Left colon (tissue), 2 donors: ENCODE data around the gene HLA-DRA. TPM values are rescaled to one million over a fixed set of nuclear protein-coding genes. Genes with fewer than 3 reads are reported as not detected.

Source experiments
- ATAC-seq: fragments of 200-7000 bp; cut with Tn5 transposase; one replicate; pipeline ENCODE4 v1.9.1; 2020; ENCODE audit warnings: mild to moderate bottlenecking, moderate library complexity
- DNase-seq, 2 donors: peaks; one replicate each; pipeline ENCODE4 v3.0.0-alpha.2; 2020
- intact Hi-C, 2 donors: fragments of 100-400 bp; cut with DNase I in 1 of 2; cut with micrococcal nuclease in 1 of 2; formaldehyde crosslinking; loops; one replicate each; pipeline versions ENCODE4 v1.11.2 to v1.14.0; 2022; cut with DNase I, micrococcal nuclease
- long read RNA-seq: library from polyadenylated mRNA; unstranded; transcript quantifications from one replicate; pipeline ENCODE4 v2.0.0, GENCODE V29; 2021
- total RNA-seq, 2 donors: library from RNA; stranded (reverse); fragmentation: NEBNext Ultra II Directional; extraction: Animal tissue kit (Norgen Biotek cat#: 25700); gene quantifications; one replicate each; pipeline ENCODE4 v1.2.1, GENCODE V29; 2021
- donor health status: DM: no; HTN: no; CAD: no.
- donor health status: DM: yes; HTN: yes; CAD: no.

Gene HLA-DRA
- 100 to 1,000 TPM in 1 of 2 donors, 10 to 100 TPM in 1; 29.3 to 159 TPM for total RNA-seq
- long read RNA-seq, transcript HLA-DRA-202 (5 exons, 1,280 nt): major isoform, 9 of 10 reads
- long read RNA-seq, partial matches to known transcripts: 1 of 10 reads
- long read RNA-seq, other reads (novel, unspliced or antisense): 0 of 10 reads

- peak; percentile 68 for ATAC-seq
- intact Hi-C loops: no loop called here
- DNase-seq: no peak
Measured at GRCh38 chr6:32439602-32440214, at the start of gene HLA-DRA. TSS of gene HLA-DRA (plus strand) at chr6:32439887. CDS start at chr6:32439951, 64 bp downstream.

GRCh38 chr6:32391505-32391904, 48.2 kb upstream of the HLA-DRA start:
- DNase-seq (no peak), ATAC-seq (no peak)
- intact Hi-C loops: no loop called here

GRCh38 chr6:32393665-32394420, 45.8 kb upstream of the HLA-DRA start:
- ATAC-seq (no peak), DNase-seq (no peak)
- intact Hi-C loops: no loop called here

GRCh38 chr6:32396028-32396427, 43.7 kb upstream of the HLA-DRA start:
- DNase-seq (no peak), ATAC-seq (no peak)
- intact Hi-C loops: no loop called here

- intact Hi-C loops: no loop called here
- ATAC-seq (peak; percentile 27), DNase-seq (no peak)
Measured at GRCh38 chr6:32397252-32397920, 42.3 kb upstream of the HLA-DRA start.

GRCh38 chr6:32401284-32401963, 38.3 kb upstream of the HLA-DRA start:
- no peak for DNase-seq
- no peak for ATAC-seq
- intact Hi-C loops: no loop called here

GRCh38 chr6:32402812-32403211, 36.9 kb upstream of the HLA-DRA start:
- DNase-seq (no peak), ATAC-seq (no peak)
- intact Hi-C loops: no loop called here

GRCh38 chr6:32405656-32406055, 34.0 kb upstream of the HLA-DRA start:
- intact Hi-C loops: no loop called here
- DNase-seq (no peak), ATAC-seq (no peak)

GRCh38 chr6:32406197-32406596, 33.5 kb upstream of the HLA-DRA start:
- ATAC-seq: no peak
- DNase-seq: no peak
- intact Hi-C loops: no loop called here

- intact Hi-C loops: no loop called here
- DNase-seq (no peak), ATAC-seq (peak; percentile 74)
Measured at GRCh38 chr6:32406857-32407256, 32.8 kb upstream of the HLA-DRA start, which contains the start of gene BTNL2. TSS of gene BTNL2 (minus strand) at chr6:32407181. CDS start at chr6:32407123, 58 bp downstream.

- intact Hi-C loops: loop anchor here in 1 of 2 donors (10.0 kb wide), 2 partner anchors 294 to 384 kb away; no protein-coding TSS in a partner anchor
- ATAC-seq: no peak
- DNase-seq: no peak
Measured at GRCh38 chr6:32410906-32411305, 28.8 kb upstream of the HLA-DRA start.

- ATAC-seq (peak; percentile 88), DNase-seq (no peak)
- intact Hi-C loops: loop anchor here in 1 of 2 donors (10.0 kb wide), 2 partner anchors 293 to 383 kb away; no protein-coding TSS in a partner anchor
Measured at GRCh38 chr6:32411566-32412327, 27.9 kb upstream of the HLA-DRA start.

- DNase-seq (peak; percentile 67 to 84), ATAC-seq (peak; percentile 83)
- intact Hi-C loops: loop anchor here in 1 of 2 donors (10.0 kb wide), 2 partner anchors 291 to 381 kb away; no protein-coding TSS in a partner anchor
Measured at GRCh38 chr6:32413427-32414047, 26.1 kb upstream of the HLA-DRA start.

- peak; percentile 53 for ATAC-seq
- intact Hi-C loops: loop anchor here (2.0 to 10.0 kb wide), 4 partner anchors 287 to 381 kb away; no protein-coding TSS in a partner anchor
- DNase-seq: peak; percentile 53 to 84
Measured at GRCh38 chr6:32415521-32416019, 24.1 kb upstream of the HLA-DRA start.

- intact Hi-C loops: loop anchor here (2.0 to 10.0 kb wide), 4 partner anchors 286 to 381 kb away; no protein-coding TSS in a partner anchor
- ATAC-seq: no peak
- DNase-seq: no peak
Measured at GRCh38 chr6:32416036-32416435, 23.7 kb upstream of the HLA-DRA start.

- ATAC-seq (no peak), DNase-seq (no peak)
- intact Hi-C loops: no loop called here
Measured at GRCh38 chr6:32424589-32425300, 14.9 kb upstream of the HLA-DRA start.

GRCh38 chr6:32426338-32426737, 13.3 kb upstream of the HLA-DRA start:
- no peak for DNase-seq

More at GRCh38 chr6:32426338-32426737, 13.3 kb upstream of the HLA-DRA start:
- peak; percentile 96 for ATAC-seq
- intact Hi-C loops: no loop called here
